Stimulated activated CD8-positive, alpha-beta memory T cell treated with anti-CD3 and anti-CD28 coated beads, Interleukin-7, amount 100 ng/mL, for 1 hour (primary cell): Measurements from ENCODE around the gene PAPOLG.
"Not testable (repeated sequence)": the region's sequence is repeated elsewhere in the genome, so short reads cannot be mapped to it uniquely, and the experiment has no call there.

ENCODE experiments used
- DNase-seq, 2 donors: peaks; one replicate each; pipeline ENCODE4 v3.0.0-alpha.2; 2020; ENCODE audit warnings: low read depth in 2 of 2

PAPOLG gene

DNA sequence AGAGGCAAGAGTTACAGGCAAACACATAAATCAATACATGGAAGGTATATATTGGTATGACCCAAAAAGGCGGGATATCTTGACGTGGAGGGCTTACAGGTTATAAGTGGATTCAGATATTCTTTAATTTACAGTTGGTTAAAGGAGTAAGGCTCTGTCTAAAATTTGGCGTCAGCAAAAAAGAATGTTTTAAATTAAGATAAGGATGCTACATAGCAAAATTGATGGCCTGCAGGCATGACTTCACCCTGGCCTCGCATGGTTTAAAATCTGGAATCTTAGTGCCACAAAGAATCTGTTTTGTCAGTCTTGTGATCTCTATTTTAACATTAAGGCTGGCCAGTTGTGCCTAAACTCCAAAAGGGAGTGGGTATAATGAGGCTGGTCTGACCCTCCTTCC is 66.9 kb downstream of the PAPOLG start:
- DNase-seq = no peak

DNA sequence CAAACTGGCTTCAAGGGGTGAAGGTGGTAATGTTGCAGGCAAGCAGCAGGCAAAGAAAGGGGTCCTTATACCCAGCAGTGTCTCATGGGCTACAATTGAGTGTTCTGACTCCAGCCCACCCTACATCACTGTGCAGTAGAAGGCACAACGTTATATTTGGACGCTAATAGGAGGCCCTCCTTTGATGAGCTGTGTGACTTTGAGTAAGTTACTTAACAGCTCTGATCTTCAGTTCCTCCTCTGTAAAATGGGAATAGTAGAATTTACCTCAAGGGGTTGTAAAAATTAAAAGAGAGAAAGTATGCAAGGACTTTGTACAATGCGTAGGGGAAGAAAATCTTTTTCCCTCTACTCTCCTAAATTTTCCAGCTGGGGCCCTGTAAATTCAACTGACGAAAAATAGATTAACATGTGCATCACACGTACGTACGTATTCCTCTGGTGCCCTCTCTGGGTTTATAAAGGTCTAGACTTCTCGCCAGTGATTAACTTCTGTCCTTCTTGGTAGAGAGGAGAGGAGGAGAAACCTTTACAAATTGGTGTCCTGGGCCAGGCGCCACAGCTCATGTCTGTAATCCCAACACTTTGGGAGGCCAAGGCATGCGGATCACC is 67.7 kb downstream of the PAPOLG start:
- DNase-seq = no peak

DNA sequence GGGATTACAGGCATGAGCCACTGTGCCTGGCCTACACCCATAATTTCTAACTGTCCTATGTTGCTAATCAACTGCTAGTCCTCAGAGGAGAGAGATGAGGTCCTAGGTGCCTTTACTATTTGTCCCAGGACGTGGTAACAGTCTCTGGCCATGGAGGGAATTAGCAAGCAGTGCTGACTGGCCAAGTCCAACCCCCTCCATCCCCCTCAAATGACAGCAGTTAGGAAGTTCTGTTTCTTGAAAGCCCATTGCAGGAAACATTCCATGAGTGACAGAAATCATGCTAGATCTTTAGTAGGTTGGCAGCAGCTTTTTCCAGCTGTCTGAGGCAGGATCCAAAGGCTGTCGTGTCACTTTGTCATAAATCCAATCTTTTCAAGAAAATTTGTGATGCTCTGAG is 69.6 kb downstream of the PAPOLG start:
- DNase-seq = no peak

DNA sequence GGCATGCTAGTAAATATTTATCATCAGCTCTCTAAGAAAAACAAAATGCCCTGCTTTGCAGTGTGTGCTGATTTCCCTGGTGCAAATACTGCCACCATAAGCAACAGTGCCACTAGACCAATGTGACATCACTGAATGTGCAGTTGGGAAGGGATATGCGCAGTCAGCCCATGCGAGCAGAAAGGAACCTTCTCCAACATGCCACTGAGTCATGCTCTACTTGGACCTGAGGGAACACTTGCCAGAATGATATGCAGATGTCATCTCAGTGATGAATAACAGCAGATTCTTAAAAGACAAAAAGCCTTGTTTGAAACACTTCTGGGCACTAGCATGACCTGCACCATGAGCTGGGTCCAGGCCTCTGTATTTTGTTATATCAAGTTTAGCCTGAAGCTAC is 70.0 kb downstream of the PAPOLG start:
- no peak for DNase-seq

DNA sequence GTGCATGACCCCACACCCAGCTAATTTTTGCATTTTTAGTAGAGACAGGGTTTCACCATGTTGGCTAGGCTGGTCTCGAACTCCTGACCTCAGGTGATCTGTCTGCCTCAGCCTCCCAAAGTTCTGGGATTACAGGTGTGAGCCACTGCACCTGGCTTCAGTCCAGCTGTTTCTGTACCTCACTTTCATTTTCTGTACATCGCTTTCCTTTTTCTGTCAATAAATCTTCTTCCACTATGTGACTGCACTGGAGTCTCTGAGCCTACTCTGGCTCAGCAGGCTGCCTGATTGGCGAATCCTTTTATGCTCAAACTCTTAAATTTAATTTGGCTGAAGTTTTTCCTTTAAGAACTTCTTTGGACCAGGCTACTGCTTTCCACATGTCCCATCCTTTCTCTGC is 70.8 kb downstream of the PAPOLG start:
- not testable (repeated sequence) for DNase-seq

DNA sequence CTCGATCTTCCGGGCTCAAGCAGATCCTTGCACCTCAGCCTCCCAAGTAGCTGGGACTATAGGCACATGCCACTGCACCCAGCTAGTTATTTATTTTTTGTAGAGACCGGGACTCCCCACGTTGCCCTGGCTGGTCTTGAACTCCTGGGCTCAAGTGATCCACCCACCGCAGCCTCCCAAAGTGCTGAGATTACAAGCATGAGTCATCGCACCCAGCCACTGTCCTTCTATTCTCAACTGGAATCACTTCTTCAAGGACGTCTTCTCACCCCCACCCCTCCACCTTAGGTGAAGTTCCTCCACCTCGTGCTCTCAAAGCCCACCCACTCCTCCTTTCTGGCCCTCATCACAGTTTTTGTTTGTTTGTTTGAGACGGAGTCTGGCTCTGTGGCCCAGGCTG is 71.3 kb downstream of the PAPOLG start:
- no peak for DNase-seq

DNA sequence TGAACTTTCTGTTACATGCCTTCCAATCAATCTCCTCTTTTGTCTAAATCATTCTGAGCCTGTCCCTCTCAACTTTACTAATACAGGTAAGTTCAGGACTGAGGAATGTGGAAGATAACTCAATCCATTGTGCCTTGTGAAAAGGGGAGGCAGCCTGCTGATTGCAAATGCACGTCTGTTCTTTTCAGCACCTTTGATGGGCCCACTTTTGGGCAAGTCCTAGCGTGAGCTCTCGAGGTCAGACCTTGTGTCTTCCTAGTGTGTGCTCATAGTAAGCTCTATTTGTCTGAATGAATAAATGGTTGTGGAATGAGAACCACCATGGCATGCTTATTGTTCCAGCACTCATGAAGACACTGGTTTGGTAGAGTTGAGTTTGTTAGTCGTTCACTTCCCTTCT is 74.9 kb downstream of the PAPOLG start:
- no peak for DNase-seq

DNA sequence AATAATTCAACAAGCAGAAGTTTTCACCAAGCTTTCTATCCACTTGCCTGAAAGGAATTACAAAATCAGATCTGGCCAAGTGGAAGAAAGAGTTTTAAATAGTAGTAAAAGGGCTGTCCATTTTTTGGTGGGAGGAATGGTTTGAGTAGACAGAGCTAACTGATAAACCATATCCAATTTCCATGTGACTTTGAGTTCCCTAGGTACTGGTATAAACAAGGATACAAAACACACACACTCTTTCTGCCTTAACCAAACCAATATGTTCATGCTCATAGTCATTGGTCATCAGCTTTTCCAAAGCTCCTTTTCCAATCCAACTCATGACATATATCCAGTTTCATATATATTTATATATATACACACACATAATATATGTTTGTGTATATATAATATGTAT is 75.9 kb downstream of the PAPOLG start:
- no peak for DNase-seq

DNA sequence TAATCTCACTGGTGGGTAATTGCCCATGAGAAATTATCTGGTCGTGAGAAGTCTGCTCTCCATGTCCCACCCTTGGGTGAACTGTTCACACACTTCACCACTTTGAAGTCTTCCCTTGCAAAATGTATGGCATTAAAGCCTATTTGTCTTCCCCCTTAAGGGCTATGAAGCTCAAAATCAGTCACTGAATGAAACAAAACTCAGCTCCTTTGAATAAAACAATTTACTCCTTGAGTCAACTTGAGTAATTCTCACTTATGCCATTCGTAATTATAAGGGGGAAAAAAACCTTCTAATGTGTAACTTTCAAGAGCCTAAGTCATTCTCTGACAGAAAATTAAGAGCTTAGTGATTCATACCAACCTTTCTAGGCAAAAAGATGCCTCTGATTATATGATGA is 76.6 kb downstream of the PAPOLG start:
- no peak for DNase-seq

DNA sequence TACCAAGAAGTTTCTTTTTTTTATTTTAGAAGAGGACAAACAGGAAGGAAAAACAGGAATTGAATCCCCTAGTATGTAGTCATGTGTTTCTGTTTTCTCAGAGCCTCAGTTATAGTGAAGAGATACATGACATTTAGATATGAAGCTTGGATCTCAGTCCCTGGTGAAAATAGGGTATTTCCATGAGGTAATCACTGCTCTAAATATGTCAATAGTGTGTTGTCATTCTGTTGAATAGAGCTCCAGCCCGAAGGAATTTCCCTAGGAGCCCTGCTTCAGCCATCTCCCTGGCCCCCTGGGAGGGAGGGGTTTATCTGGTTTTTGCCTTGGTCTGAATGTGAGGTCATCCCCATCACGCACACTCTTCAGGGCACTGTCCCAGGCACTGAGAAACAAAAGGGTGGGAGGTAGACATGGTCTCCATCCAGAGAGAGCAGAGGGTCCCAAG is 78.2 kb downstream of the PAPOLG start:
- DNase-seq = no peak

DNA sequence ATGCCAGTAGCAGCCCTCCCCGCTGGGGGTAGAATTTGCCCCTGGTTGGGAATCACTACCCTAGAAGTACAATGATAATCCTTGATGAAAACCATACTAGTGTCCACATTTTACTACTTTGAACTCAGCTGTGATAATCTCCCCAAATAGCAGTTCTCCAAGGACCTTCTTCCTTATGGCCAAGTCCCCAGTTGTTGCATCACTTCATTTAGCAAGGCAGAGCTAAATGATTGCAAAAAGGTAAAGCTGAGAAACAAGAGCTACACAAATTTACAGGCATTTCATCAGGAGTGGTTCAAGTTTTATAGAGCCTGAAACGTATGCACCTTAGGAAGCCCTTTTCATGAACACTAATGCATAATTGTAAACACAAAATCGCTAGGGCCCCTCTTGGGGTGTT is 80.4 kb downstream of the PAPOLG start:
- DNase-seq = no peak

DNA sequence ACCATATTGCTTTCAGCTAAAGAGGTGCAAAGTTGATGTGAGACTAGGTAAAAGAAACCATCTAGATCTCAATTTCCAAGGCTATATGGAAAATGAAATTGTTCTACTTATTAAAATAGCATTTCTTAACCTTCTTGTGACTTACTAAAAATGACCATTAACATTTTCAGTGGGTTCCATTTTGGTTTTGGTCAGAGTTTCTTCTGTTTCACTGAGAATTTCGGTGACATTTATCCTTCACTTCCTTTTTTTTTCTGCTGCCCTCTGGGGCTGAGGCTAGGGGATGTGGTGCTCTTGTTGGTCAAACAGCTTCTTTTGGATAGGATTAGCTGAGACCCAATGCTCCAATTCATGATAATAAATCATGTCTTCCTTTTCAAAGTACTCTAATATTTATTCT is 81.1 kb downstream of the PAPOLG start:
- DNase-seq = no peak

DNA sequence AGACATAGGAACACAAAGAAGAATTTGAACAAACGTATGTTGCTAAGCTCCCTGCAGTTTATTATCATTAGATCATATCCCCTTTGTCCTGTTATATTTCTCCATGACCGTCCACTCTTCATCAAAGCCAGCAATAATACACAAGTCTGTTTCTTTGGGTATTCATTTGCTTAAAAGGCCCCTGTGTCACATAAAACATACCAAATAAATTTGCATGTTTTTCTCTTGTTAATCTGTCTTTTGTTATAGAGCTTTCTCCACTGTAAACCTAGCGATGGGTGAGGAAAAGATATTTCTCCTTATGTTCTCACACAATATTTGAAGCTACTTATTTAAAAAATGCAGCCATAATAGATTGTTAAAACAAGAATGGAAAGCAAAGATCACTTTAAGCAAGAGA is 82.4 kb downstream of the PAPOLG start:
- DNase-seq = no peak

DNA sequence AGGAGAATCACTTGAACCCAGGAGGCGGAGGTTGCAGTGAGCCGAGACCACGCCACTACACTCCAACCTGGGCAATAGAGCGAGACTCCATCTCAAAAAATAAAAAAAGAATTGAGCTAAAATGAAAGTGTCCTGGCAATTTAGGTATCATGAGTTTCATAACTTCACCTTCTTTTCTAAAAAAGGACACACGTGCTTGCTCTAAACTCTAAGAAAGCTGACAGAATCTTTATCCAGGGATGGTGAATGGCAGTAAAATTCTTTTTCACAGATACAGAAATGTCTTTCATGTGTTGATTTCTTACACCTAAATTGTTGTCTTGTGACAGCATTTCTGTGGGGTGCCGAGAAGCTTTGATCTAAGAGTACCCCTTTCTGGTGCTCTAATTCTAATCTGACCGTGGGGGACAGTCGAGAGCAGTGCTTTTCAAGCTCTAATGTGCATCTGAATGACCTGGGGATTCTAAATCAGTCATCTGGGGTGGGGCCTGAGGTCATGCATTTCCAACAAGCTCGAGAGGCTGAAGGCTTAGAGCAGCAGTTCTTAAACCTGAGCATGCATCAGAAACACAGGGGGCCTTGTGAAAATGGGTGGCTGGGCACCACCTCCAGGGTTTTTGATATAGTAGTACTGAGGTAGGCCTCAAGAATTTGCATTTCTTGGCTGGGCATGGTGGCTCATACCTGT is 83.2 kb downstream of the PAPOLG start:
- no peak for DNase-seq

DNA sequence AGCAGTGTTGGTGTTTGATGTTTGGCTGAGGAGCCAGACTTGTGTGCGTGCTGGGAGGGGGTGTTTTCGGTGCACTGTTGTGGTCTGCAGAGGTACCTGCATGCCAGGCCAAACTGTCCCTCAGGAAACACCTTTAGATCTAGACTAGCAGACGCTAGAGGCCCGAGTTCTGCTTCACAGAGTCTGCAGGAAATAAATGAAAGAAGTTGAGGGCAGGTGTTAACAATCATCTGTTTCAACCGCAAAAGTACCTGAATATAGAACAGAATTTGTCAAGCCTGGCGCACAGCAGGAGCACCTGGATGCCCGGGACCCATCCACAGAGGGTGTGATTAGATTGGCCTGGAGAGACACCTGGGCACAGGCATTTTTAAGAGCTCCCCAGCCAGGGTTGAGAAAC is 84.8 kb downstream of the PAPOLG start:
- no peak for DNase-seq

DNA sequence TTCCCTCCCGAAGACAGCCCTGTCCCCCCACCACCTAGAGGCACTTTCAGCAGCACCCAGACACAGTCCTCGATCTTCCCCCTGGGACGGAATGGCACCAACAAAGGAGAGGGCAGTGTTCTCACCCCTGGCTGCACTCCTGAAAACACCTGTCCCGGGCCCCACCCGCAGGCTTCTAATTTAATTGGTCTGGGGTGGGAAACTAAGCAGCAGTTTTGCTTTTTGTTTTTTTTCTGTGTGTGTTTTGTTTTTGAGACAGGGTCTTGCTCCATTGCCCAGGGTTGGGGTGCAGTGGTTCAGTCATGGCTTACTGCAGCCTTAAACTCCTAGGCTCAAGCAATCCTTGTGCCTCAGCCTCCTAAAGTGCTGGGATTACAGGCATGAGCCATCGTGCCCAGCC is 86.9 kb downstream of the PAPOLG start:
- no peak for DNase-seq

DNA sequence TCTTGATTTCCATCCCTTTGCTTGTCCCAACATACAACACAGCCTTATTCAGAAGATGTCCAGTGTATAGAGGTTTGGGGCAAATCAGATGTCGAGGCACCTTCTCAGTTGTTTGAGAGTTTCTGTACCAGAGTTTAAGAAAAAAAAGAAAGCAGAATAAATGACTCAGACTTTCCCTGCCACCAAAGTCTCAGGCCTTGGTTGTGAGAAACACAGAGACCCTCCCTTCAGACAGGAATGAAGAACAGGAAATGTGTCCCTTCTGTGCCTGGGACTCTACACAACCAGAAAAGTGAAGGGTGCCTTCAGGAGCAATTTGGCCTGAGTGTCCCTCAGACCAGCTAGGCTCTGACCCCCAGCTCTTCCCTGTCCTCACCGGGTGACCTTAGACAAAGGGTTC is 88.0 kb downstream of the PAPOLG start:
- DNase-seq = no peak

DNA sequence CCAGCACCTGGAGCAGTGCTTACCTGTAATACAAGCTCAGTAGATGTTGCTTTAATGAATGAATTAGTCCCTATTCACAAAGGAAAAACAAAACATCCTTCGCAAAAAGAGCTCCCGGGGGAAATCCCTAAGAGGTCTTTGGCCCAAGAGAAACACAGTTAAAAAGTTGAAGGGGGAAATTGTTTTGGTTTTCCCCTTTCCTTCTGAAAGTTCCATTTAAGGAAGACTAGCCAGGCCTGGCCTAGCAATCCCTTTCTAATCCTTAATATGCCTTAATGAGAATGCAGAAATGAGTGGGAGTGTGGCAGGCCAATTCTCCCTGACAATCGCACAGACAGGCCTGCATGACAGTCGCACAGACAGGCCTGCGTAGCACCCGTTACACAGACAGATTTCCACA is 91.8 kb downstream of the PAPOLG start:
- no peak for DNase-seq
